Thoracic aorta (tissue), 2 donors: ENCODE data around the gene PLA2G4B. TPM values are rescaled to one million over a fixed set of nuclear protein-coding genes. Genes with fewer than 3 reads are reported as not detected.

Source experiments
- ATAC-seq: fragments of 150-250 bp; one replicate; pipeline ENCODE4 v1.8.0; 2017; ENCODE audit warnings: low read depth; ENCODE audit not compliant: insufficient number of reproducible peaks, low FRiP score
- DNase-seq: peaks from one replicate; pipeline ENCODE4 v3.0.0-alpha.2; 2020; ENCODE audit warnings: low spot score
- H3K27ac ChIP-seq, 2 donors: fragments of 200-600 bp; sonication (generic); 1 replicate in 1 of 2; 2 replicates in 1 of 2; pipeline ENCODE4 v1.5.1; 2016; ENCODE audit warnings: mild to moderate bottlenecking in 2 of 2, moderate library complexity in 2 of 2
- H3K27me3 ChIP-seq: fragments of 200-600 bp; sonication (generic); replicated peaks from 2 replicates; pipeline ENCODE4 v1.6.0; 2016; ENCODE audit warnings: mild to moderate bottlenecking; ENCODE audit not compliant: insufficient read depth
- H3K36me3 ChIP-seq: fragments of 200-600 bp; sonication (generic); one replicate; pipeline ENCODE4 v1.5.1; 2016
- H3K4me1 ChIP-seq, 2 donors: fragments of 200-600 bp; sonication (generic); 1 replicate in 1 of 2; 2 replicates in 1 of 2; pipeline versions ENCODE4 v1.5.1 to v1.6.0; 2016; ENCODE audit warnings: low read depth in 2 of 2, mild to moderate bottlenecking in 1 of 2; ENCODE audit not compliant: control insufficient read depth in 1 of 2
- H3K4me3 ChIP-seq: fragments of 200-600 bp; sonication (generic); 2 replicates; pipeline ENCODE4 v1.5.1; 2016; ENCODE audit warnings: mild to moderate bottlenecking
- H3K9me3 ChIP-seq: fragments of 200-600 bp; sonication (generic); 2 replicates; pipeline ENCODE4 v1.5.1; 2016
- CTCF ChIP-seq: fragments of 200-600 bp; sonication (generic); IDR thresholded peaks from one replicate; pipeline ENCODE4 v1.5.1; 2019; ENCODE audit warnings: antibody characterized with exemption
- total RNA-seq, 2 donors: library from RNA; depleted of rRNA; stranded (reverse); fragments of >200 nt; gene quantifications; one replicate each; pipeline versions ENCODE4 v1.1.0 to v1.2.3, GENCODE V29; 2016

Gene PLA2G4B
- total RNA-seq, 2 donors from 2014 or later: 1.9 to 4.0 TPM

DNA sequence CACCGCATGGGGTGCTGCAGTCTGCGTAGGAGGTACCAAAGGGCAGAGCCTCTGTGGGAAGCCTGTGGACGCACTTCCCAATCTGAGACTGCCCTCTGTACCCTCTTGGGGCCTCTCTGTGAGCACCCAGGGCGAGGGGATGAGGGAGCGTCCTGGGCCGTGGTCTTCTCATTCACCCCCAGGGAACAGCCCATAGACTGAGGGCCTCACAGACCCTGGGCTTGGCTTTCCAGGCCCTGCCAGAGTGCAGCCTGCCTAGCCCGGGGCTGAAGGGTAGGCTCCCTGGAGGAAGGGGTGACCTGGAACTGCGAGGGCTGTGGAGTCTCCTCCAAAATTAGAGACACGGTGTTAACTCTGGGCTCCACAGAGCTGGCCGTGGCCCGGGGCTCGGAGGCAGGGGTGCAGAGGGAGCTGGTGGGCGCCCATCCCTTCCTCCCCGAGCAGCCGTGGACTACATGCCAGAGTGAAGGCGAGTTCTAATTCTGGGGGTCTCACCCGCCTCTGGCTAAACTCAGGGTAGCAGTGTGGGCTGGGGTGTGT is 55.7 kb downstream of the PLA2G4B start:
- Histone ChIP-seq H3K27me3 (no peaks in the 10 kb centered on the region), H3K27ac (peak overlapping the region in 1 of 2 donors; percentile 73), H3K9me3 (no peaks in the 10 kb centered on the region), H3K4me1 (peaks cover 7 to 20% of the 10 kb centered on the region in 2 donors), H3K4me3 (peak overlapping the region; percentile 58), H3K36me3 (peaks cover 3% of the 10 kb centered on the region)
- DNase-seq (no peak), ATAC-seq (peak; percentile 19)
- no peak for TF ChIP-seq CTCF

DNA sequence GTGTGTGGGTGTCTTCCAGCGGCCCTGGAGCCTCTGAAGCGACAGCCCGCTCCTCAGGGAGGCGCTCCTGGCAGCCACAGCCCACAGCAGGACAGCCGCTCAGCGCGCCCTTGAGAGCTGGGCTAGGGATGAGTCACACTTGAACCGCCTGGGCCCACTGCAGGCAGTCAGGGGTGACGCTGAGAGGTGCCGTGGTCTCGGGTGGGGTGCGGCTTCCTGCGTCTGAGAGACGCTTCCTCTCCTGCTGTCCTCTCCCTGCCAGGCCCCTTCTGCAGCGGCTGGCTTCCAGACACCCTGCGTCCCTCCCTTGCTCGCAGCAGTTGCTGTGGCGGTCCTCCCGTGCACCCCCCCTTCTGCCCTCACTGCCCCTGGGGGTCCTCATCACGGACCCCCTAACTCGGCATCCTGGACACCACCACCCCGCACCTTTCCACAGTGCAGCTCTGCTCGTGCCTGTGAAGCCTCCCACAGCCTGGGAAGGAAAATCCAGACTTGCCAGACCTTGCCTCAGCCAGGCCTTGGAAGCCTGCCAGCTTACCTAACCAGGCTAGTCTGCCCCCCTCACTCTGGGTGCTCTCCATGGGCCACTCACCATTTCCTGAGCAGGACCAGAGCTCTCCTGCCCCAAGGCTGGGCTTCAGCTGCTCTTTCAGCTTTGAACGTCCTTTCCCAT is 56.3 kb downstream of the PLA2G4B start:
- Histone ChIP-seq H3K36me3 (peaks cover 3% of the 10 kb centered on the region), H3K4me1 (peaks cover 7 to 20% of the 10 kb centered on the region in 2 donors), H3K4me3 (peak overlapping the region; percentile 58), H3K27me3 (no peaks in the 10 kb centered on the region), H3K27ac (peak overlapping the region; percentile 65 to 73), H3K9me3 (no peaks in the 10 kb centered on the region)
- TF ChIP-seq CTCF: no peak
- peak; percentile 55 for DNase-seq
- peak; percentile 58 for ATAC-seq

DNA sequence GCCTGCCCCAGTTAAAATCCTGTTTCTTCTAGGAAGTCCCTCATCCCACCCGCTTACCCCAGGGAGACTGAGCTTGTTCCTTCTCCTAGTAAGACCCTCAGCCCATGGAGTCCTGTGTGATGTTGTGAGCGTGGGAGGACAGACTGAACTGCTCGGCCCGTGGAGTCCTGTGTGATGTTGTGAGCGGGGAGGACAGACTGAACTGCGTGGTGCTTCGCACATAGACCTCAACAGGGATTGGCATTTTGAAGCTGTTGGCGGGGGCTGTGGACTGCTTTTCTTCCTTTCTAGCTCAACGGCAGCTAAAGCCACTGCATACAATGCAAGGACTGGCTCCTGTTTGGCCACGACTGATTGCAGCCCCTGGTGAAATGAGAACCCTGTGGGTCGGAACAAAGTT is 56.8 kb downstream of the PLA2G4B start:
- no peak overlapping the region for H3K4me3 ChIP-seq
- DNase-seq: no peak
- peaks cover 8% of the 10 kb centered on the region for H3K36me3 ChIP-seq
- peak overlapping the region; percentile 65 to 73 for H3K27ac ChIP-seq
- no peaks in the 10 kb centered on the region for H3K9me3 ChIP-seq
- ATAC-seq: no peak
- H3K4me1 ChIP-seq: peaks cover 7 to 20% of the 10 kb centered on the region in 2 donors
- no peak for TF ChIP-seq CTCF
- no peaks in the 10 kb centered on the region for H3K27me3 ChIP-seq

DNA sequence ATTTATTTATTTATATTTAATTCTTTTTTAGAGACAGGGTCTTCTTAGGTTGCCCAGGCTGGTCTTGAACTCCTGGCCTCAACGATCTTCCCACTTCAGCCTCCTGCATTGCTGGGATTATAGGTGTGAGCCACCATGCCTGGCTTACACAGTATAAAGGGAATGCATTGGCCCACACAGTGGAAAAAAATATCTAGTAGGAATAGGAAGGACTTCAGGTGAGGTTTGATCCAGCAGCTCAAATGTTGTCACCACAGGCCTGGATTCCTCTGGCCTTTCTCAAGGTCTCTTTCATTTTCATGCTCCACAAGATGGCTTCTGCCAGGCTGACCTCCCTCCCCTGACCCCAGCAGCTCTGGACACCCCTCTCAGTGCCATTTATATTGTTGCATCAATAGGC is 57.3 kb downstream of the PLA2G4B start:
- DNase-seq: no peak
- H3K4me1 ChIP-seq: peaks cover 7 to 20% of the 10 kb centered on the region in 2 donors
- H3K27ac ChIP-seq: no peak overlapping the region
- ATAC-seq: no peak
- no peaks in the 10 kb centered on the region for H3K9me3 ChIP-seq
- H3K27me3 ChIP-seq: no peaks in the 10 kb centered on the region
- H3K36me3 ChIP-seq: peaks cover 13% of the 10 kb centered on the region
- no peak for TF ChIP-seq CTCF
- no peak overlapping the region for H3K4me3 ChIP-seq

DNA sequence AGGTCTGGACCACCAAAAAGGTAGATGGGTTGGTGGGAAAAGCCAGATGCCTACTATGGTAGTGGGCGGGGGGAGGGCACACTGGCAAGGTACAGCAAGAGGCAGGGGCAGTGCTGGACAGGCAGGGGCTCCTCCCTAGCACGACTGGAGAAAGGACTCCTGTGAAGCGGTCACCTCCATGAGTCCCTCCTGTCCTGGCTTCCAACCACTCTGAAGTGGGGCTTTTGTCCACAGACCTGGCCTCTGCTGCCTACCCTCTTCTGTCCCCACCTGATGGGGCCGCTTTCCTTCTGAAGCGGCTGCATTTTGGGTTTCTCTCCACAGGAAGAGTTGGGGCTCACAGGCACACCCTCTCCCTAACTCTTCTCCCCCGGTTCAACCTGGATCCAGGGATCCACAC is 57.9 kb downstream of the PLA2G4B start:
- TF ChIP-seq CTCF: no peak
- peaks cover 19% of the 10 kb centered on the region for H3K36me3 ChIP-seq
- H3K27me3 ChIP-seq: no peaks in the 10 kb centered on the region
- no peak overlapping the region for H3K4me3 ChIP-seq
- no peak for ATAC-seq
- H3K9me3 ChIP-seq: no peaks in the 10 kb centered on the region
- peaks cover 7 to 20% of the 10 kb centered on the region in 2 donors for H3K4me1 ChIP-seq
- no peak overlapping the region for H3K27ac ChIP-seq
- DNase-seq: no peak
